Transverse colon (tissue), 4 donors: ENCODE results near the gene ZRANB2. TPM values are rescaled to one million over a fixed set of nuclear protein-coding genes. Genes with fewer than 3 reads are reported as not detected.

Source experiments
- DNase-seq: peaks from one replicate; pipeline ENCODE4 v3.0.0-alpha.2; 2019
- H3K27ac ChIP-seq, 4 donors: fragments of 200-600 bp; sonication (generic); 2 replicates each; pipeline ENCODE4 v1.5.1; 2016 to 2018; ENCODE audit warnings: inconsistent platforms in 4 of 4
- H3K27me3 ChIP-seq: fragments of 200-600 bp; sonication (generic); 2 replicates; pipeline ENCODE4 v1.5.1; 2017; ENCODE audit warnings: inconsistent platforms
- H3K36me3 ChIP-seq, 4 donors: fragments of 200-600 bp; sonication (generic); 2 replicates each; pipeline ENCODE4 v1.5.1; 2017 to 2019; ENCODE audit warnings: inconsistent platforms in 4 of 4
- H3K4me1 ChIP-seq, 4 donors: fragments of 200-600 bp; sonication (generic); 2 replicates each; pipeline ENCODE4 v1.5.1; 2017 to 2020; ENCODE audit warnings: inconsistent platforms in 4 of 4
- H3K4me3 ChIP-seq, 4 donors: fragments of 200-600 bp; sonication (generic); 1 replicate in 1 of 4; 2 replicates in 3 of 4; pipeline versions ENCODE4 v1.5.1 to v1.6.1; 2017 to 2019; ENCODE audit warnings: inconsistent platforms in 4 of 4
- H3K9me3 ChIP-seq, 2 donors: fragments of 200-600 bp; sonication (generic); 2 replicates each; pipeline ENCODE4 v1.5.1; 2017 to 2019; ENCODE audit warnings: inconsistent platforms in 2 of 2
- CTCF ChIP-seq, 5 experiments: fragments of 200-600 bp in 3 of 5; fragments of 450-650 bp in 2 of 5; sonication (generic) in 3 of 5; IDR thresholded peaks; 1 replicate in 2 of 5; 2 replicates in 3 of 5; pipeline ENCODE4 v1.5.1; 2016 to 2017; ENCODE audit warnings: antibody characterized with exemption in 5 of 5, inconsistent platforms in 3 of 5, mild to moderate bottlenecking in 2 of 5, moderate library complexity in 1 of 5
- EP300 ChIP-seq: sonication (generic); formaldehyde crosslinking; IDR thresholded peaks from one replicate; pipeline ENCODE4 v1.6.1; 2017; ENCODE audit warnings: antibody characterized with exemption, low read depth
- POLR2A ChIP-seq: fragments of 450-650 bp; IDR thresholded peaks from one replicate; pipeline ENCODE4 v1.6.1; 2016; ENCODE audit warnings: antibody characterized with exemption, mild to moderate bottlenecking, moderate library complexity
- POLR2AphosphoS5 ChIP-seq, 3 donors: sonication (generic); formaldehyde crosslinking; IDR thresholded peaks; one replicate each; pipeline ENCODE4 v1.6.1; 2016; ENCODE audit warnings: antibody characterized with exemption in 3 of 3
- WGBS, 2 donors: methylation state at CpG; one replicate each; pipeline ENCODE4 v1.1.5; 2018; ENCODE audit warnings: low coverage in 1 of 2; 5-methylcytosine and 5-hydroxymethylcytosine counted together
- in situ Hi-C, 4 donors: fragments of 200-750 bp; cut with MboI; loops; one replicate each; pipeline versions ENCODE4 v1.15.0 to v1.15.1; 2017; ENCODE audit warnings: low sequenced_read_pairs in 3 of 4, low pct_ligation_motif_present in 1 of 4, low pct_unique_long_range_greater_than_20kb in 1 of 4
- intact Hi-C: fragments of 100-400 bp; cut with DNase I; formaldehyde crosslinking; loops from one replicate; pipeline ENCODE4 v1.15.1; 2023; ENCODE audit warnings: low total_unique reads
- total RNA-seq, 4 donors: library from RNA; depleted of rRNA; stranded (reverse); fragments of >200 nt; gene quantifications; one replicate each; pipeline ENCODE4 v1.1.0, GENCODE V29; 2016

Gene ZRANB2
- total RNA-seq, 4 donors from 2014 or later: 90.9 to 352 (median 187) TPM

GRCh38 chr1:71027991-71028390 lies 52.8 kb downstream of the ZRANB2 start:
- Histone ChIP-seq H3K4me3 (no peak overlapping the region), H3K4me1 (no peaks in the 10 kb centered on the region), H3K27me3 (peaks cover 8% of the 10 kb centered on the region), H3K27ac (no peak overlapping the region), H3K36me3 (no peaks in the 10 kb centered on the region), H3K9me3 (no peaks in the 10 kb centered on the region)
- TF ChIP-seq EP300 (no peak), POLR2A (no peak)
- in situ Hi-C loops: loop anchor here in 1 of 4 donors (25.0 kb wide), 2 partner anchors 341 to 491 kb away; no protein-coding TSS in a partner anchor
- intact Hi-C loops: no loop called here
- no peak for DNase-seq
- 85 to 87% methylated on average over 7 of the region's 7 CpGs for WGBS, 2 donors

GRCh38 chr1:71026093-71026492 lies 54.7 kb downstream of the ZRANB2 start:
- no peaks in the 10 kb centered on the region for H3K36me3 ChIP-seq
- H3K27me3 ChIP-seq: no peaks in the 10 kb centered on the region
- TF ChIP-seq CTCF (IDR thresholded peaks at IDR 0.05): no peak
- TF ChIP-seq POLR2A: no peak
- TF ChIP-seq POLR2AphosphoS5 (IDR thresholded peaks at IDR 0.05): no peak
- no peak for TF ChIP-seq EP300
- intact Hi-C loops (no loop called here), in situ Hi-C loops (loop anchor here in 1 of 4 donors (25.0 kb wide), 2 partner anchors 339 to 489 kb away; no protein-coding TSS in a partner anchor)
- no peaks in the 10 kb centered on the region for H3K4me1 ChIP-seq
- DNase-seq: no peak
- H3K9me3 ChIP-seq: no peaks in the 10 kb centered on the region
- H3K27ac ChIP-seq: no peak overlapping the region
- H3K4me3 ChIP-seq: no peak overlapping the region
- 66 to 76% methylated on average over 4 of the region's 4 CpGs for WGBS, 2 donors

GRCh38 chr1:71023515-71023914 lies 57.3 kb downstream of the ZRANB2 start:
- no peak overlapping the region for H3K27ac ChIP-seq
- no peak for DNase-seq
- H3K9me3 ChIP-seq: no peaks in the 10 kb centered on the region
- no peaks in the 10 kb centered on the region for H3K4me1 ChIP-seq
- 48 to 49% methylated on average over 4 of the region's 4 CpGs for WGBS, 2 donors
- in situ Hi-C loops (no loop called here), intact Hi-C loops (no loop called here)
- no peaks in the 10 kb centered on the region for H3K36me3 ChIP-seq
- TF ChIP-seq CTCF (IDR thresholded peaks at IDR 0.05) (no peak), POLR2A (no peak), EP300 (no peak), POLR2AphosphoS5 (IDR thresholded peaks at IDR 0.05) (no peak)
- H3K4me3 ChIP-seq: no peak overlapping the region
- no peaks in the 10 kb centered on the region for H3K27me3 ChIP-seq

- DNase-seq: no peak
- 49 to 69% methylated on average over 6 to 7 of the region's 7 CpGs for WGBS, 2 donors
- no peaks in the 10 kb centered on the region for H3K36me3 ChIP-seq
- no peak overlapping the region for H3K4me3 ChIP-seq
- no peaks in the 10 kb centered on the region for H3K9me3 ChIP-seq
- H3K27ac ChIP-seq: no peak overlapping the region
- TF ChIP-seq POLR2AphosphoS5 (IDR thresholded peaks at IDR 0.05) (no peak), EP300 (no peak), POLR2A (no peak), CTCF (IDR thresholded peaks at IDR 0.05) (no peak)
- no peaks in the 10 kb centered on the region for H3K4me1 ChIP-seq
- in situ Hi-C loops: no loop called here
- no peaks in the 10 kb centered on the region for H3K27me3 ChIP-seq
- intact Hi-C loops: no loop called here
Measured at GRCh38 chr1:71019233-71019969, 61.4 kb downstream of the ZRANB2 start.

GRCh38 chr1:71018791-71019190 lies 62.0 kb downstream of the ZRANB2 start:
- intact Hi-C loops (no loop called here), in situ Hi-C loops (no loop called here)

More at GRCh38 chr1:71018791-71019190, 62.0 kb downstream of the ZRANB2 start:
- TF ChIP-seq EP300 (no peak), POLR2AphosphoS5 (IDR thresholded peaks at IDR 0.05) (no peak), POLR2A (no peak), CTCF (IDR thresholded peaks at IDR 0.05) (no peak)
- H3K9me3 ChIP-seq: no peaks in the 10 kb centered on the region
- no peak overlapping the region for H3K4me3 ChIP-seq
- no peaks in the 10 kb centered on the region for H3K4me1 ChIP-seq
- no peak for DNase-seq
- H3K27ac ChIP-seq: no peak overlapping the region
- no peaks in the 10 kb centered on the region for H3K27me3 ChIP-seq
- no peaks in the 10 kb centered on the region for H3K36me3 ChIP-seq
